ENCODE results near the gene FERMT1. TPM values are rescaled to one million over a fixed set of nuclear protein-coding genes. Genes with fewer than 3 reads are reported as not detected.

FERMT1 gene
- total RNA-seq, 1 donor from 2014 or later: 0.29 TPM

DNA sequence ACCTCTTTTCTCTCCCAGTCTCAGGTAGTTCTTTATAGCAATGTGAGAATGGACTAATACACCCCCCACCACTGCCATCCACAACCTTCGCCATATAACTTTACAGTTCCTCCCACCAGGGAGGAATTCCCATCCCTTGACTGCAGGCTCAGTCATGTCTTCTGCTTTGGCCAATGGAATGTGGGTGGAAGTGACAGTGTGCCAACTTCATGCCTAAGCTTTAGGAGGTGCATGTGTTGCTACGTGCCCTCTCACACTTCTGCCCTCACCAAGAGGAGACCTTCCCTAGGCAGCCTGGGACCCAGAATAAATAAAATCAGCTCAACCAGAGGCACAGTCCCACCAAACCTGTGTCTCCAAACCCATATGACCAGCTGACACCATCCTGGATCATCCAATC is 36.0 kb downstream of the FERMT1 start:
- no peak for DNase-seq
- Mint-ChIP-seq H3K27ac (ENCODE audit: unreplicated experiment) (no peak overlapping the region), H3K36me3 (ENCODE audit: unreplicated experiment) (no peaks in the 10 kb centered on the region)

DNA sequence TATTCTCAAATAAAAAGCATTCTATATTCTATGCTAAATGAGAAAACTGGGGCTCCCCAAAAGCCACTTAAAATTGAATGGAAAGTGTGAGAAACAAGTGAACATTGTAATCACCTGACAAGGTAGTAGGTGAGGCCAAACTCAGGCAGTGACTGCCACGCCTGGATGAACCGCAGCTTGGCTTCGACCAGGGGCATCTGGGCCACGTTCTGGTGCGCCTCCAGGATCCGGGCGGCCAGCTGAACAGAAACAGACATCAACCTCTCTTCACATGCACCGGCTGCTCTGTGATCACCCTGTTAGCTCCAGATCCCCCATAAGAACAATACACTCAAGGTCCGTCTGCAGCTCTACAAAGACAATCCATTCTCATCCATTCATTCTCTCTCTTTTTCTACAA is 38.9 kb downstream of the FERMT1 start:
- H3K4me3 Mint-ChIP-seq (ENCODE audit: unreplicated experiment): no peak overlapping the region
- DNase-seq: no peak

More for the DNA sequence above, 36.0 kb downstream of the FERMT1 start:
- H3K4me1 Mint-ChIP-seq (ENCODE audit: low read depth, unreplicated experiment): no peaks in the 10 kb centered on the region
- no peak overlapping the region for H3K4me3 Mint-ChIP-seq (ENCODE audit: unreplicated experiment)
- no peaks in the 10 kb centered on the region for H3K9me3 Mint-ChIP-seq (ENCODE audit: unreplicated experiment)
- TF ChIP-seq, protein P1, sequence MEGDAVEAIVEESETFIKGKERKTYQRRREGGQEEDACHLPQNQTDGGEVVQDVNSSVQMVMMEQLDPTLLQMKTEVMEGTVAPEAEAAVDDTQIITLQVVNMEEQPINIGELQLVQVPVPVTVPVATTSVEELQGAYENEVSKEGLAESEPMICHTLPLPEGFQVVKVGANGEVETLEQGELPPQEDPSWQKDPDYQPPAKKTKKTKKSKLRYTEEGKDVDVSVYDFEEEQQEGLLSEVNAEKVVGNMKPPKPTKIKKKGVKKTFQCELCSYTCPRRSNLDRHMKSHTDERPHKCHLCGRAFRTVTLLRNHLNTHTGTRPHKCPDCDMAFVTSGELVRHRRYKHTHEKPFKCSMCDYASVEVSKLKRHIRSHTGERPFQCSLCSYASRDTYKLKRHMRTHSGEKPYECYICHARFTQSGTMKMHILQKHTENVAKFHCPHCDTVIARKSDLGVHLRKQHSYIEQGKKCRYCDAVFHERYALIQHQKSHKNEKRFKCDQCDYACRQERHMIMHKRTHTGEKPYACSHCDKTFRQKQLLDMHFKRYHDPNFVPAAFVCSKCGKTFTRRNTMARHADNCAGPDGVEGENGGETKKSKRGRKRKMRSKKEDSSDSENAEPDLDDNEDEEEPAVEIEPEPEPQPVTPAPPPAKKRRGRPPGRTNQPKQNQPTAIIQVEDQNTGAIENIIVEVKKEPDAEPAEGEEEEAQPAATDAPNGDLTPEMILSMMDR (IDR thresholded peaks at IDR 0.05; ENCODE audit: partially characterized antibody, unreplicated experiment): no peak
- H3K27me3 Mint-ChIP-seq (ENCODE audit: unreplicated experiment): no peaks in the 10 kb centered on the region

DNA sequence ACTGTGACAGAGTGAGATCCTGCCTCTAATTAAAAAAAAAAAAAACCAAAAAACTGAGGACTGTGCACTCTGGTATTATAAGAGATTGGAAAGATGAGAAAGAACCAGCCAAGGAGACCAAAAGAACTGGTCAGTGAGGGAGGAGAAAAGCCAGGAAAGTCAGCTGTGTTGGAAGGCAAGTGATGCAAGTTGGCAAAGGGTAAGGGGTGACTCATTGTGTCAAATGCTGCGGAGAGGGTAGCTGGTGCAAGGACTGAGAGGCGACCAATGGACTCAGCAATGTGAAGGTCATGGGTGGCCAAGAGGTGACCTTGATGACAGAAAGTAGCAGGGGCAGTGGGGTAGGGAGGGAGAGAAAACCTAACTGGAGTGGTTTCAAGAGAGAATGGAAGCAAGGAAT is 41.6 kb downstream of the FERMT1 start:
- peaks cover 2% of the 10 kb centered on the region for H3K27me3 Mint-ChIP-seq (ENCODE audit: unreplicated experiment)
- TF ChIP-seq, protein P1 (IDR thresholded peaks at IDR 0.05; ENCODE audit: partially characterized antibody, unreplicated experiment): no peak
- H3K36me3 Mint-ChIP-seq (ENCODE audit: unreplicated experiment): no peaks in the 10 kb centered on the region
- H3K4me3 Mint-ChIP-seq (ENCODE audit: unreplicated experiment): no peak overlapping the region
- no peak overlapping the region for H3K27ac Mint-ChIP-seq (ENCODE audit: unreplicated experiment)
- DNase-seq: no peak
- peaks cover 2% of the 10 kb centered on the region for H3K4me1 Mint-ChIP-seq (ENCODE audit: low read depth, unreplicated experiment)
- H3K9me3 Mint-ChIP-seq (ENCODE audit: unreplicated experiment): no peaks in the 10 kb centered on the region

More for the DNA sequence above, 38.9 kb downstream of the FERMT1 start:
- TF ChIP-seq, protein P1 (IDR thresholded peaks at IDR 0.05; ENCODE audit: partially characterized antibody, unreplicated experiment): no peak
- Mint-ChIP-seq H3K4me1 (ENCODE audit: low read depth, unreplicated experiment) (no peaks in the 10 kb centered on the region), H3K36me3 (ENCODE audit: unreplicated experiment) (no peaks in the 10 kb centered on the region), H3K9me3 (ENCODE audit: unreplicated experiment) (no peaks in the 10 kb centered on the region), H3K27ac (ENCODE audit: unreplicated experiment) (no peak overlapping the region), H3K27me3 (ENCODE audit: unreplicated experiment) (no peaks in the 10 kb centered on the region)

DNA sequence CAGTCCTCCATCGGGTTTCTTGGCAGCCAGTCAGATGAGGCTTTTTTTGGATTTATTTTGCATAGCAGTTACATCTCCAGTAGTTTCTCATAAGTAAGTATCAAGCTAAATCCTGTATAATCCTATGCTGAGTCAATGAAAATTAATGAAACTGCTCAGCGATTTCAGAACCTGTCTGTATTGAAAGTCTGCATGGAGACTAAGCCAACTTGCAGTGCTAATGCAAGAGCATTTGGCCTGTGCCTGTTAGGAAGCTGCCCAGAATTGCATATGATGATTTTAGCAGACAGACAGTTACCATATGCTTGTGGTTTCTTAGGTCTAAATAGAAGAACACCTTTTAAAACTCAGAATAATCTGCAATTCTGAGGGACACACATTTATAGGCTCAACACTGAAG is 43.8 kb downstream of the FERMT1 start:
- Mint-ChIP-seq H3K4me1 (ENCODE audit: low read depth, unreplicated experiment) (peaks cover 2% of the 10 kb centered on the region), H3K27ac (ENCODE audit: unreplicated experiment) (no peak overlapping the region), H3K27me3 (ENCODE audit: unreplicated experiment) (peaks cover 2% of the 10 kb centered on the region), H3K4me3 (ENCODE audit: unreplicated experiment) (no peak overlapping the region), H3K36me3 (ENCODE audit: unreplicated experiment) (no peaks in the 10 kb centered on the region), H3K9me3 (ENCODE audit: unreplicated experiment) (no peaks in the 10 kb centered on the region)
- TF ChIP-seq, protein P1 (IDR thresholded peaks at IDR 0.05; ENCODE audit: partially characterized antibody, unreplicated experiment): no peak
- DNase-seq: no peak

DNA sequence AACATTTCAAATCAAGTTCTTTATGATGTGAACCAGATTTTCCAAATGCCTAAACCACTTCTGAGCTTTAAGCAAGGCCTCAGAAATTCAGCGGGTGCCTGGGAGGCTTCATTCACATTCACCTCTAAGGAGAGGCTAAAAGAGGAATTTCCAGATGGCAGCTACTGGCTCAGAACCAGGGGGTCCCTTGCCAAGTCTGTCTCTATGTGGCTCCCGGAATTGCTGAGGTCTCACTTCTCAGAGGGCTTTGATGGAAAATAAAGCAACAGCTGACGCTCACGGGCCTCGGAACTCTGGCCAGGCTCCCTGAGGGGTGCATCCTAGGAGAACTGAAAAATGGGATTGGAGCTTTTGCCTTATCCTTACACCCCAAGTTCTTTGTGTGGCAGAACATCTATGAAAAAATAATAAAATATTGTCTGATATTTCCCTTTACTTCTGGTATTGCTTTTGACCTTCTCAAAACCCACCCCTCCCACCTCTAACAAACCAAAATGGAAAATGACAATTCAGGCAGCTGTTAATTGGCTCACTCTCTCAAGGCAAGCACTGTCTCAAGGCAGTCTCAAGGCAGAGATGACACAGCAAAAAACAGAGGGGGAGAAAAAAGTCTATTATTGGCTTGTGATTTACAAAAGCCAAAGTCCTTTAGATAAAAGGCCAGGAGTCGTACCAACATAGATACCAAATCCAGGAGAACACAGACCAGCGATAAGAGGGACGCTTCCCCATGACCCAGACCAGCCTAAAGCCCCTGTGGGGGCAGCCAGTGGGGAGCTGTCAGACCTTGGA is 47.2 kb downstream of the FERMT1 start:
- Mint-ChIP-seq H3K4me1 (ENCODE audit: low read depth, unreplicated experiment) (peaks cover 2% of the 10 kb centered on the region), H3K27me3 (ENCODE audit: unreplicated experiment) (peaks cover 4% of the 10 kb centered on the region), H3K36me3 (ENCODE audit: unreplicated experiment) (no peaks in the 10 kb centered on the region), H3K27ac (ENCODE audit: unreplicated experiment) (no peak overlapping the region), H3K9me3 (ENCODE audit: unreplicated experiment) (no peaks in the 10 kb centered on the region), H3K4me3 (ENCODE audit: unreplicated experiment) (no peak overlapping the region)
- TF ChIP-seq, protein P1 (IDR thresholded peaks at IDR 0.05; ENCODE audit: partially characterized antibody, unreplicated experiment): no peak
- no peak for DNase-seq

Data from glutamatergic neuron (in vitro differentiated cells).